ENCODE results near the gene TCHP. TPM values are rescaled to one million over a fixed set of nuclear protein-coding genes. Genes with fewer than 3 reads are reported as not detected.

The TCHP gene
- total RNA-seq, 1 donor: 8.7 TPM

GRCh38 chr12:109912855-109913321 lies 12.8 kb downstream of the TCHP start:
- Histone ChIP-seq H3K9me3 (ENCODE audit: low read depth, low read length) (no peaks in the 10 kb centered on the region), H3K79me2 (ENCODE audit: insufficient read depth, low read length) (no peaks in the 10 kb centered on the region), H3K36me3 (ENCODE audit: insufficient read depth, low read length) (peaks cover 77% of the 10 kb centered on the region), H3K4me3 (ENCODE audit: insufficient read depth, low read length) (no peak overlapping the region), H3K27me3 (ENCODE audit: insufficient read depth, low read length) (no peaks in the 10 kb centered on the region), H4K20me1 (ENCODE audit: insufficient read depth, low read length) (no peaks in the 10 kb centered on the region), H3K4me1 (ENCODE audit: insufficient read depth, low read length) (no peaks in the 10 kb centered on the region), H2AFZ (ENCODE audit: low read length) (no peak overlapping the region), H3K27ac (ENCODE audit: low read depth, low read length) (no peak overlapping the region), H3K4me2 (ENCODE audit: insufficient read depth, low read length) (no peak overlapping the region)
- no peak for DNase-seq (ENCODE audit: insufficient read length, low spot score, missing footprints)
- TF ChIP-seq CTCF (IDR thresholded peaks at IDR 0.05; ENCODE audit: extremely low read depth, low read depth, low read length): no peak

- no peak for TF ChIP-seq CTCF (IDR thresholded peaks at IDR 0.05; ENCODE audit: extremely low read depth, low read depth, low read length)
- H3K4me1 ChIP-seq (ENCODE audit: insufficient read depth, low read length): no peaks in the 10 kb centered on the region
- peaks cover 66% of the 10 kb centered on the region for H3K36me3 ChIP-seq (ENCODE audit: insufficient read depth, low read length)
- no peak overlapping the region for H3K4me2 ChIP-seq (ENCODE audit: insufficient read depth, low read length)
- H4K20me1 ChIP-seq (ENCODE audit: insufficient read depth, low read length): no peaks in the 10 kb centered on the region
- no peaks in the 10 kb centered on the region for H3K79me2 ChIP-seq (ENCODE audit: insufficient read depth, low read length)
- H2AFZ ChIP-seq (ENCODE audit: low read length): no peak overlapping the region
- H3K27ac ChIP-seq (ENCODE audit: low read depth, low read length): no peak overlapping the region
- no peak overlapping the region for H3K4me3 ChIP-seq (ENCODE audit: insufficient read depth, low read length)
- DNase-seq (ENCODE audit: insufficient read length, low spot score, missing footprints): no peak
- H3K9me3 ChIP-seq (ENCODE audit: low read depth, low read length): no peaks in the 10 kb centered on the region
- H3K27me3 ChIP-seq (ENCODE audit: insufficient read depth, low read length): no peaks in the 10 kb centered on the region
Observed at GRCh38 chr12:109914461-109914860, 14.4 kb downstream of the TCHP start.

- DNase-seq (ENCODE audit: insufficient read length, low spot score, missing footprints): no peak
- Histone ChIP-seq H3K4me1 (ENCODE audit: insufficient read depth, low read length) (no peaks in the 10 kb centered on the region), H3K4me3 (ENCODE audit: insufficient read depth, low read length) (no peak overlapping the region), H3K27ac (ENCODE audit: low read depth, low read length) (no peak overlapping the region), H3K9me3 (ENCODE audit: low read depth, low read length) (no peaks in the 10 kb centered on the region), H4K20me1 (ENCODE audit: insufficient read depth, low read length) (no peaks in the 10 kb centered on the region), H3K27me3 (ENCODE audit: insufficient read depth, low read length) (no peaks in the 10 kb centered on the region), H3K4me2 (ENCODE audit: insufficient read depth, low read length) (no peak overlapping the region), H3K36me3 (ENCODE audit: insufficient read depth, low read length) (peaks cover 71% of the 10 kb centered on the region), H3K79me2 (ENCODE audit: insufficient read depth, low read length) (no peaks in the 10 kb centered on the region), H2AFZ (ENCODE audit: low read length) (no peak overlapping the region)
- no peak for TF ChIP-seq CTCF (IDR thresholded peaks at IDR 0.05; ENCODE audit: extremely low read depth, low read depth, low read length)
Observed at GRCh38 chr12:109915171-109916040, 15.3 kb downstream of the TCHP start.

GRCh38 chr12:109916045-109916444 lies 16.0 kb downstream of the TCHP start:
- H3K27ac ChIP-seq (ENCODE audit: low read depth, low read length): no peak overlapping the region
- DNase-seq (ENCODE audit: insufficient read length, low spot score, missing footprints): peak; percentile 66

More at GRCh38 chr12:109916045-109916444, 16.0 kb downstream of the TCHP start:
- Histone ChIP-seq H3K4me1 (ENCODE audit: insufficient read depth, low read length) (no peaks in the 10 kb centered on the region), H3K4me2 (ENCODE audit: insufficient read depth, low read length) (no peak overlapping the region), H3K9me3 (ENCODE audit: low read depth, low read length) (no peaks in the 10 kb centered on the region), H4K20me1 (ENCODE audit: insufficient read depth, low read length) (no peaks in the 10 kb centered on the region), H3K79me2 (ENCODE audit: insufficient read depth, low read length) (no peaks in the 10 kb centered on the region), H3K27me3 (ENCODE audit: insufficient read depth, low read length) (no peaks in the 10 kb centered on the region), H3K4me3 (ENCODE audit: insufficient read depth, low read length) (no peak overlapping the region), H3K36me3 (ENCODE audit: insufficient read depth, low read length) (peaks cover 66% of the 10 kb centered on the region), H2AFZ (ENCODE audit: low read length) (no peak overlapping the region)
- no peak for TF ChIP-seq CTCF (IDR thresholded peaks at IDR 0.05; ENCODE audit: extremely low read depth, low read depth, low read length)

All from osteoblast (primary cell).